DND-41 (cell line): ENCODE measurements around the gene EAPP.
"Not testable (repeated sequence)": the region's sequence is repeated elsewhere in the genome, so short reads cannot be mapped to it uniquely, and the experiment has no call there.

Experiments
- ATAC-seq: fragments of 200-7000 bp; cut with Tn5 transposase; 3 replicates; pipeline ENCODE4 v1.9.1; 2021; ENCODE audit warnings: low read depth; ENCODE audit not compliant: insufficient read depth
- DNase-seq: peaks from one replicate; pipeline ENCODE4 v3.0.0-alpha.2; 2020
- H2AFZ ChIP-seq: 2 replicates; pipeline ENCODE4 v1.6.0; 2012; ENCODE audit warnings: low read depth, low read length
- H3K27ac ChIP-seq: 2 replicates; pipeline ENCODE4 v1.5.1; 2012; ENCODE audit warnings: low read length, inconsistent platforms
- H3K27me3 ChIP-seq: fragments of 200-600 bp; sonication (generic); 2 replicates; pipeline ENCODE4 v1.6.0; 2012; ENCODE audit warnings: low read length, mild to moderate bottlenecking, inconsistent platforms; ENCODE audit not compliant: insufficient read depth, poor library complexity
- H3K36me3 ChIP-seq: 2 replicates; pipeline ENCODE4 v1.5.1; 2012; ENCODE audit warnings: low read length, inconsistent platforms; ENCODE audit not compliant: insufficient read depth
- H3K4me1 ChIP-seq: 2 replicates; pipeline ENCODE4 v1.5.1; 2012; ENCODE audit warnings: mild to moderate bottlenecking, low read length; ENCODE audit not compliant: insufficient read depth
- H3K4me2 ChIP-seq: 2 replicates; pipeline ENCODE4 v1.6.0; 2012; ENCODE audit warnings: mild to moderate bottlenecking, moderate library complexity, low read length, inconsistent platforms; ENCODE audit not compliant: insufficient read depth
- H3K4me3 ChIP-seq, 2 experiments: fragments of 200-600 bp in 1 of 2; shearing (Covaris generic) in 1 of 2; 2 replicates each; pipeline ENCODE4 v1.5.1; 2012 to 2016; ENCODE audit warnings: inconsistent platforms in 2 of 2, low read length in 2 of 2, mild to moderate bottlenecking in 2 of 2, low read depth in 1 of 2, moderate library complexity in 1 of 2
- H3K79me2 ChIP-seq: 2 replicates; pipeline ENCODE4 v1.6.0; 2012; ENCODE audit warnings: low read length, inconsistent platforms; ENCODE audit not compliant: insufficient read depth
- H3K9ac ChIP-seq: 2 replicates; pipeline ENCODE4 v1.6.0; 2012; ENCODE audit warnings: low read depth, mild to moderate bottlenecking, inconsistent platforms, low read length, moderate library complexity
- H3K9me3 ChIP-seq: 2 replicates; pipeline ENCODE4 v1.5.1; 2012; ENCODE audit warnings: low read length, moderate library complexity, mild to moderate bottlenecking, inconsistent platforms; ENCODE audit not compliant: insufficient read depth, severe bottlenecking
- H4K20me1 ChIP-seq: 2 replicates; pipeline ENCODE4 v1.6.0; 2012; ENCODE audit warnings: low read length; ENCODE audit not compliant: insufficient read depth
- CTCF ChIP-seq: IDR thresholded peaks from 2 replicates; pipeline ENCODE4 v1.5.1; 2012; ENCODE audit warnings: borderline replicate concordance, low read length, moderate library complexity, mild to moderate bottlenecking; ENCODE audit not compliant: poor library complexity, severe bottlenecking; ENCODE audit errors: extremely low read depth
- EZH2 ChIP-seq: IDR thresholded peaks from 3 replicates; pipeline ENCODE4 v1.6.1; 2012; ENCODE audit warnings: borderline replicate concordance, low read depth, mild to moderate bottlenecking, moderate library complexity, low read length, inconsistent platforms; ENCODE audit not compliant: severe bottlenecking

The EAPP gene

DNA sequence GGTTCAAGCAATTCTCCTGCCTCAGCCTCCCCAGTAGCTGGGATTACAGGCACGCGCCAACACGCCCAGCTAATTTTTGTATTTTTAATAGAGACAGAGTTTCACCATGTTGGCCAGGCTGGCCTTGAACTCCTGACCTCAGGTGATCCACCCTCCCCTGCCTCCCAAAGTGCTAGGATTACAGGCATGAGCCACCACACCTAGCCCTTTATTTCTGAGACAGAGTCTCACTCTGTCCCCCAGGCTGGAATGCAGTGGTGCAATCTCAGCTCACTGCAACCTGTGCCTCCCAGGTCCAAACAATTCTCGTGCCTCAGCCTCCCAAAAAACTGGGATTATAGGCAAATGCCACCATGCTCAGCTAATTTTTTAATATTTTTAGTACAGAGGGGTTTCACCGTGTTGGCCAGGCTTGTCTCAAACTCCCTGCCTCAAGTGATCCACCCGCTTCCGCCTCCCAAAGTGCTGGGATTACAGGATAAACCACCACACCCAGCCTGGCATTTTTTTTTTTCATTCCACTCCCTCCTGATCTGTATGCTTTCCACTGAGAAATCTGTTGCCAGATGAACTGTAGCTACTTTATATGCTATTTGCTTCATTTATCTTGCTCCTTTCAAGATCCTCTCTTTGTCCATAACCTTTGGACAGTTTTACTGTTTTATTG, 19.1 kb downstream of the EAPP start:
- not testable (repeated sequence) for H3K27me3 ChIP-seq, H3K79me2 ChIP-seq, H3K27ac ChIP-seq, DNase-seq, H3K9ac ChIP-seq, H2AFZ ChIP-seq, ATAC-seq, H3K4me2 ChIP-seq, H3K9me3 ChIP-seq, H3K4me3 ChIP-seq, H4K20me1 ChIP-seq, H3K4me1 ChIP-seq
- peaks cover 85% of the 10 kb centered on the region for H3K36me3 ChIP-seq

GRCh38 chr14:34507884-34508283, 31.6 kb downstream of the EAPP start:
- H3K4me3 ChIP-seq, result no peak overlapping the region
- H3K79me2 ChIP-seq, result no peaks in the 10 kb centered on the region
- H3K4me2 ChIP-seq, result no peak overlapping the region
- no peak overlapping the region for H3K9ac ChIP-seq
- ATAC-seq (no peak), DNase-seq (no peak)
- no peaks in the 10 kb centered on the region for H3K4me1 ChIP-seq
- no peak for TF ChIP-seq EZH2
- no peak for TF ChIP-seq CTCF
- H3K36me3 ChIP-seq, result no peaks in the 10 kb centered on the region
- no peaks in the 10 kb centered on the region for H3K27me3 ChIP-seq
- no peak overlapping the region for H3K27ac ChIP-seq
- H2AFZ ChIP-seq, result no peak overlapping the region
- no peaks in the 10 kb centered on the region for H4K20me1 ChIP-seq
- no peaks in the 10 kb centered on the region for H3K9me3 ChIP-seq

DNA sequence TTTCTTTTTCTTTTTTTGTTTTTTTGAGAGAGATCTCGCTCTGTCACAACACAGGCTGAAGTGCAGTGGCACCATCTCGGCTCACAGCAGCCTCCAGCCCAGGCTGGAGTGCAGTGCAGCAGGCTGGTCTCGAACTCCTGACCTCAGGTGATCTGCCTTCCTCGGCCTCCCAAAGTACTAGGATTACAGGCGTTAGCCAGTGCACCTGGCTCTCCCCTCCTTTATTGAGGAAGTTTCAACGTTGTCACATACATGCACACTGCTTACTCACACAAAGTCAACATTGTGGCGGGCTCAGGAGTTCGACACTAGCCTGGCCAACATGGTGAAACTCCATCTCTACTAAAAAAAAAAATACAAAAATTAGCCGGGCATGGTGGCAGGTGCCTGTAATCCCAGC, 32.0 kb downstream of the EAPP start:
- TF ChIP-seq EZH2 (no peak), CTCF (no peak)
- Histone ChIP-seq H3K36me3 (no peaks in the 10 kb centered on the region), H3K9me3 (no peaks in the 10 kb centered on the region), H3K79me2 (no peaks in the 10 kb centered on the region), H3K9ac (no peak overlapping the region), H3K4me1 (no peaks in the 10 kb centered on the region), H4K20me1 (no peaks in the 10 kb centered on the region), H3K4me3 (no peak overlapping the region), H3K27ac (no peak overlapping the region), H3K4me2 (no peak overlapping the region), H3K27me3 (no peaks in the 10 kb centered on the region), H2AFZ (no peak overlapping the region)
- DNase-seq, result no peak
- ATAC-seq, result no peak

GRCh38 chr14:34505124-34505491, 34.4 kb downstream of the EAPP start:
- not testable (repeated sequence) for H3K4me2 ChIP-seq, H3K27me3 ChIP-seq, H3K36me3 ChIP-seq, DNase-seq, H3K4me1 ChIP-seq, H3K9ac ChIP-seq, H4K20me1 ChIP-seq, H3K27ac ChIP-seq, H3K79me2 ChIP-seq, ATAC-seq, H2AFZ ChIP-seq, H3K9me3 ChIP-seq, H3K4me3 ChIP-seq

DNA sequence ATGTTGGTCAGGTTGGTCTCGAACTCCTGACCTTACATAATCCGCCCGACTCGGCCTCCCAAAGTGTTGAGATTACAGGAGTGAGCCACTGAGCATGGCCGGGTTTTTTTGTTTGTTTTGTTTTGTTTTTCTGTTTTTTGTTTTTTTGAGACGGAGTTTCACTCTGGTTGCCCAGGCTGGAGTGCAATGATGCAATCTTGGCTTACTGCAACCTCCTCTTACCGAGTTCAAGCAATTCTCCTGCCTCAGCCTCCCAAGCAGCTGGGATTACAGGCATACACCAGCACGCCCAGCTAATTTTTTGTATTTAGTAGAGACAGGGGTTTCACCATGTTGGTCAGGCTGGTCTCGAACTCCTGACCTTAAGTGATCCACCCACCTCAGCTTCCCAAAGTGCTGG, 35.5 kb downstream of the EAPP start:
- not testable (repeated sequence) for H3K4me3 ChIP-seq, H3K9ac ChIP-seq, ATAC-seq

More for the DNA sequence above, 35.5 kb downstream of the EAPP start:
- not testable (repeated sequence) for H3K27ac ChIP-seq, H4K20me1 ChIP-seq, H3K9me3 ChIP-seq, H2AFZ ChIP-seq, H3K79me2 ChIP-seq, H3K36me3 ChIP-seq, DNase-seq, H3K4me1 ChIP-seq, H3K4me2 ChIP-seq, H3K27me3 ChIP-seq
